Stimulated activated effector memory CD8-positive, alpha-beta T cell treated with anti-CD3 and anti-CD28 coated beads, Interleukin-12 subunit alpha, Interleukin-12 subunit beta, amount 100 ng/mL, for 72 hours (primary cell): ENCODE results near the gene TPRN.

ENCODE experiments used
- ATAC-seq: fragments of 150-1000 bp; cut with Tn5 transposase; 2 replicates; pipeline ENCODE4 v1.10.0; 2021
- DNase-seq, 2 donors: peaks; one replicate each; pipeline ENCODE4 v3.0.0; 2021 to 2022; ENCODE audit warnings: low spot score in 2 of 2
- H3K27ac Mint-ChIP-seq: one replicate; pipeline ENCODE4 v1.8.0; 2022; ENCODE audit warnings: mild to moderate bottlenecking, mixed read lengths
- H3K36me3 Mint-ChIP-seq: one replicate; pipeline ENCODE4 v1.8.0; 2022; ENCODE audit warnings: mild to moderate bottlenecking, mixed read lengths
- H3K4me1 Mint-ChIP-seq: one replicate; pipeline ENCODE4 v1.8.0; 2022; ENCODE audit warnings: mixed read lengths
- H3K4me3 Mint-ChIP-seq: one replicate; pipeline ENCODE4 v1.8.0; 2022; ENCODE audit warnings: mild to moderate bottlenecking, mixed read lengths
- H3K9me3 Mint-ChIP-seq: one replicate; pipeline ENCODE4 v1.8.0; 2022; ENCODE audit warnings: mixed read lengths

The TPRN gene

GRCh38 chr9:137221506-137222111 lies 21.1 kb upstream of the TPRN start:
- Mint-ChIP-seq H3K36me3 (peaks cover 7% of the 10 kb centered on the region), H3K4me3 (no peak overlapping the region), H3K9me3 (no peaks in the 10 kb centered on the region), H3K4me1 (peaks cover 9% of the 10 kb centered on the region), H3K27ac (no peak overlapping the region)
- no peak for DNase-seq
- no peak for ATAC-seq

DNA sequence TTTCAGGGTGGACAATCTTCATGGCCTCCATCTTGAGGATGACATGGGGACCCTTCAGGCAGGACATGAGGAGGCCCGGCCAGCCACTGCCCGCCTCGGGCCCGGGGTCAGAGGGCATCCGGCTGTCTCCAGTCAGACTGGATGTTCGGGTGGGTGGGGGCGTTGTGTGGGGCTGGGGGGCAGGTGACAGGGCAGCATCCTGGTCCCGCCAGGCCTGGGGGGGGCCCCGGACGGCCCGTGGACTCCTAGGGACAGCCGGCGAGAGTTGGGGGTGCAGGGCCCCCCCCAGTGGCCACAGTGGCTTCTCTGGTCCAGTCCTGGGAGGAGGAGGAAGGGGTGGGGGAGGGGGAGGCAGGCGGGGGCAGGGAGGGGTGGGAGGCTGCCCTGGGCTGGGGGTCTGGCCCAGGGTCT lies 20.6 kb upstream of the TPRN start:
- Mint-ChIP-seq H3K9me3 (no peaks in the 10 kb centered on the region), H3K4me3 (peak overlapping the region; percentile 38), H3K36me3 (peaks cover 7% of the 10 kb centered on the region), H3K4me1 (peaks cover 9% of the 10 kb centered on the region), H3K27ac (no peak overlapping the region)
- ATAC-seq (no peak), DNase-seq (no peak)

DNA sequence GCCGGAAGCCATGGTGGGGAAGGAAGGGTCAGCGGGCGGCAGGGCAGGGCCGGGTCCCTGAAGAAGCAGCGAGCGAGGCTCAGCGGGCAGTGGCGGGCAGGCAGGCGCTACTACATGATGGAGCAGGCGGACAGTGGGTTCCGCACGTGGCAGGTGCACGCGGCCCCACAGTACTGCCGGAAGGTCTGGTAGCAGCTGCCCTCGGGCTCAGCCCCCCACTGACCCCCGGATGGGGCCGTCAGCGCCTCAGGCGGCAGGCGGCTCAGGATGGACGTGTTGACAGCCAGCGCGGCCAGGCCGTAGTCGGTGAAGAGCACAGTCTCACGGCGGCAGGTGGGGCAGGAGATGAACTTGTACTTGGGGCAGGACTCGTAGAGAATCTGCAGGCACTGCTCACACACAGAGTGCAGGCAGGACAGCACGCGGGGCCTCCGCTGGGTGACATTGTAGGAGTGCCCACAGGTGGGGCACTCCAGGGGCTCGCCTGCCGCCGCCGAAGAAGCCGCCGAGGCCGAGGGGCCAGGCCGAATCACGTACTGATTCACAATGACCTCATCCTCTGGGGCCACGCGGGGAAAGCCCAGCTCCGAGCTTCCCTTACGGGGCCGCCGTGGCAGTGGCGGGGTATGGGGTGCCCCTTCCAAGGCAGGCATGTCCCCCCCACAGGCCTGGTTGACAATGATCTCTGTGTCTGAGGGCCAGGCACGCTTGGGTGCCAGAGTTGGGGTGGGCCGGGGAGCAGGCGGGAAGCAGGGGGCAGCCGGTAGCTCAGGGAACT lies 20.0 kb upstream of the TPRN start:
- peak overlapping the region; percentile 38 for H3K4me3 Mint-ChIP-seq
- H3K27ac Mint-ChIP-seq: no peak overlapping the region
- no peaks in the 10 kb centered on the region for H3K9me3 Mint-ChIP-seq
- peaks cover 9% of the 10 kb centered on the region for H3K4me1 Mint-ChIP-seq
- DNase-seq (no peak), ATAC-seq (no peak)
- H3K36me3 Mint-ChIP-seq: peaks cover 7% of the 10 kb centered on the region

DNA sequence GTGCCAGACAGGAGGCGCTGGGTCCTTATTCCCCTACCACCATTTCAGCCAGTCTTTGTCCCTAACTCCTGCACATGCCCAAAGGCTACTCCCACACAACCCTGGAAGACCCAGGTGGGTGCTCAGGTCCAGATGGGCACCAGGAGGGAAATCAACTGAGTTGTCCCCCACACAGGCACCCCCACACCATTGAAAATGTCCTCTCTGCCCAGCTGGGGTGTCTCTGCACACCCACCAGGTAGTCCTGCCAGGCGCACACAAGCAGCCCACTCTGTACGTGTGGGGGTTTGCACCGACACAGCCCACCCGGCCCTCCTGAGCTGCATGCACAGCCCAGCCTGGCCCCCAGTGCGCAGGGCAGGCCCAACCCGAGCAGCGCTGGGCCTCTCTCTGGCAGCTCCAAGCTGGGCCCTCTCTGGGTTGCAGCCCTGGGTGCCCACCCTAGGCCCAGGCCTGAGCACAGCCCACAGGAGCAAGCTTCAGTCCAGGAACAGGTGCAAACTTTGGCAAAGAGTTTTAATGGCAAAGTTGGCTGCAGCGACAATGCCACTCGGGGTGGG lies 19.3 kb upstream of the TPRN start:
- peaks cover 9% of the 10 kb centered on the region for H3K36me3 Mint-ChIP-seq
- H3K27ac Mint-ChIP-seq: no peak overlapping the region
- H3K4me3 Mint-ChIP-seq: peak overlapping the region; percentile 38
- no peaks in the 10 kb centered on the region for H3K9me3 Mint-ChIP-seq
- ATAC-seq (no peak), DNase-seq (no peak)
- peaks cover 9% of the 10 kb centered on the region for H3K4me1 Mint-ChIP-seq

DNA sequence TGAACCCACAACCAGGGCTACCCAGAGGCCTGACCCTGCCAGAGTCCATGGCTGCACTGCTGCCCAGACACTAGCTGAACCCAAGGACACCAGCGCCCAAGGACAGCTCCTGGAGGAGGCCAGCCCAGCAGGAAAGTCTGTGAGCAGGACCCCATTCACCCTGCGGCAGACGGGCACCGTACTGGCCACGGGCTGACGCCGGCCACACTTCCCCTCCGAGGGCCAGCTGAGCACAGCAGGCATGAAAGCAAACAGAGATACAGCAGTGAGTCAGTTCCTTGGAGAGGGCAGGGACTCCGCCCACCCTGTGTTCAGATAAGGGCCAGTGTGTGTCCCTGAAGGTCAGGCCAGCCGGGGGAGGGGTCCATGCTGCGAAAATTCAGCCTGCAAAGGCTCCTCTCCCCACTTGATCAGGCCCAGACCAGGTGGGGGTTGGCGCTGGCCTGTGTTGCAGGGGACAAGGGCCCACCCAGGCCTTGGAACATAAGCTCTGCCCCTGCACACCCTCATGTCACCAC lies 18.3 kb upstream of the TPRN start:
- ATAC-seq (no peak), DNase-seq (no peak)
- Mint-ChIP-seq H3K36me3 (peaks cover 12% of the 10 kb centered on the region), H3K9me3 (no peaks in the 10 kb centered on the region), H3K4me3 (no peak overlapping the region), H3K27ac (no peak overlapping the region), H3K4me1 (peaks cover 9% of the 10 kb centered on the region)

GRCh38 chr9:137218212-137218753 lies 17.7 kb upstream of the TPRN start:
- Mint-ChIP-seq H3K4me3 (no peak overlapping the region), H3K4me1 (peaks cover 9% of the 10 kb centered on the region), H3K36me3 (peaks cover 8% of the 10 kb centered on the region), H3K27ac (no peak overlapping the region), H3K9me3 (no peaks in the 10 kb centered on the region)
- ATAC-seq (no peak), DNase-seq (no peak)

DNA sequence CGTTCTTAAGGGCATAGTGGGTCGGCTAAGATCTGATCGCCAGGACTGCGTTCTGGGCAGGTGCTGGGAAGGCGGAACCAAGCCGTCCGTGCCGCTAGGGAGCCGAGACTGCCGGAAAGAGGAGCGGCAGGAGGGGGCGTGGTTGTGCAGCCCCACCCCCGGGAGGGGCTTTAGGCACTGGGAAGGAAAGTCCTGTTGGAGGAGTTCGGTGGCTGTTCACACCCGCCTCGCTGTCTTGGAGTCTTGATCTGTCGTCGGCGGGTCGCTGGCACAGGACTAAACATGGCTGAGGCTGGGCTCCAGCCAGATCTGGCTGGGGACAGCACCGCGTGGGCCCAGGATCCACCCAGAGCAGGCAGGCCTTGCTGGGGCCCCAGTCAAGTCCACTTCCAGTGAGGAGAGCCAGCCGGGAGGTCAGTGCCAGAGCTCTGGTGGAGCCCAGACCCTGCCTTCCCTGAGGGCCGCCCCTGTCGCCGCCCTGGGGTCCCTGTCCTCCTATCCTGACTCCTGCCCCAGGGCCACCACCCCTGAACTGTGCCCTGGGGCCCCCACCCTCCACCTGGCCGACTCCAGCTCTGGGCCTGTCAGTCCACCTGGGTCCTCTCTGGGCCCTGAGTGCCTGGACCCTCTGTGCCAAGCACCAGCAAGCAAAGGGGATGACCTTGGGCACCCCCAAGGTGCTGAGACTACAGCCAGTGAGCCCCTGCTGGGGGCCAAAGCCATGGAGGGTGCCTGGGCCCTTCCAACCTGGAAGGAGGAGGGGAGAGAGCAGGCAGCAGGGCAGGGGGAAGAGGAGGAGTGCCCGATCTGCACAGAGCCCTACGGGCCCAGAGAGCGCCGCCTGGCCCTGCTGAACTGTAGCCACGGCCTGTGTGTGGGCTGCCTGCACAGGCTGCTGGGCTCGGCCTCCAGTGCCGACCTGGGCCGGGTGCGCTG lies 17.0 kb upstream of the TPRN start:
- Mint-ChIP-seq H3K27ac (no peak overlapping the region), H3K4me3 (no peak overlapping the region), H3K36me3 (peaks cover 6% of the 10 kb centered on the region), H3K4me1 (peaks cover 4% of the 10 kb centered on the region), H3K9me3 (no peaks in the 10 kb centered on the region)
- ATAC-seq (no peak), DNase-seq (no peak)

GRCh38 chr9:137216188-137216965 lies 15.8 kb upstream of the TPRN start:
- DNase-seq (no peak), ATAC-seq (no peak)
- H3K27ac Mint-ChIP-seq: no peak overlapping the region
- H3K4me3 Mint-ChIP-seq: no peak overlapping the region
- peaks cover 6% of the 10 kb centered on the region for H3K36me3 Mint-ChIP-seq
- no peaks in the 10 kb centered on the region for H3K9me3 Mint-ChIP-seq
- peaks cover 4% of the 10 kb centered on the region for H3K4me1 Mint-ChIP-seq

GRCh38 chr9:137215196-137215986 lies 14.8 kb upstream of the TPRN start:
- H3K36me3 Mint-ChIP-seq: peaks cover 14% of the 10 kb centered on the region
- ATAC-seq (no peak), DNase-seq (no peak)
- H3K27ac Mint-ChIP-seq: no peak overlapping the region
- H3K4me3 Mint-ChIP-seq: no peak overlapping the region
- peaks cover 4% of the 10 kb centered on the region for H3K4me1 Mint-ChIP-seq
- no peaks in the 10 kb centered on the region for H3K9me3 Mint-ChIP-seq

DNA sequence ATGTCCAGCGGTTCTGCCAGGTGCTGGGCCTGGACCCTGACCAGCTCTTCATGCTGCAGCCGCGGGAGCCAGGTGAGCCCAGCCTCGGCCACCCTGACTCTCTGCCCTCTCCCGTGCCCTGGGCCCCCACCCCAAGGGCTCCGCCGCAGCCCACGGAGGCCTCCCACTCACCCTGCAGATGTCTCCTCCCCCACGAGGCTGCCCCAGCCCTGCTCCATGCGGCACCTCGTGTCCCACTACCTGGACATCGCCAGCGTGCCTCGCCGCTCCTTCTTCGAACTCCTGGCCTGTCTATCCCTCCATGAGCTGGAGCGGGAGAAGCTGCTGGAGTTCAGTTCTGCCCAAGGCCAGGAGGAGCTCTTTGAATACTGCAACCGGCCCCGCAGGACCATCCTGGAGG lies 14.1 kb upstream of the TPRN start:
- Mint-ChIP-seq H3K27ac (no peak overlapping the region), H3K36me3 (peaks cover 22% of the 10 kb centered on the region), H3K9me3 (no peaks in the 10 kb centered on the region), H3K4me1 (no peaks in the 10 kb centered on the region), H3K4me3 (no peak overlapping the region)
- ATAC-seq (no peak), DNase-seq (no peak)

DNA sequence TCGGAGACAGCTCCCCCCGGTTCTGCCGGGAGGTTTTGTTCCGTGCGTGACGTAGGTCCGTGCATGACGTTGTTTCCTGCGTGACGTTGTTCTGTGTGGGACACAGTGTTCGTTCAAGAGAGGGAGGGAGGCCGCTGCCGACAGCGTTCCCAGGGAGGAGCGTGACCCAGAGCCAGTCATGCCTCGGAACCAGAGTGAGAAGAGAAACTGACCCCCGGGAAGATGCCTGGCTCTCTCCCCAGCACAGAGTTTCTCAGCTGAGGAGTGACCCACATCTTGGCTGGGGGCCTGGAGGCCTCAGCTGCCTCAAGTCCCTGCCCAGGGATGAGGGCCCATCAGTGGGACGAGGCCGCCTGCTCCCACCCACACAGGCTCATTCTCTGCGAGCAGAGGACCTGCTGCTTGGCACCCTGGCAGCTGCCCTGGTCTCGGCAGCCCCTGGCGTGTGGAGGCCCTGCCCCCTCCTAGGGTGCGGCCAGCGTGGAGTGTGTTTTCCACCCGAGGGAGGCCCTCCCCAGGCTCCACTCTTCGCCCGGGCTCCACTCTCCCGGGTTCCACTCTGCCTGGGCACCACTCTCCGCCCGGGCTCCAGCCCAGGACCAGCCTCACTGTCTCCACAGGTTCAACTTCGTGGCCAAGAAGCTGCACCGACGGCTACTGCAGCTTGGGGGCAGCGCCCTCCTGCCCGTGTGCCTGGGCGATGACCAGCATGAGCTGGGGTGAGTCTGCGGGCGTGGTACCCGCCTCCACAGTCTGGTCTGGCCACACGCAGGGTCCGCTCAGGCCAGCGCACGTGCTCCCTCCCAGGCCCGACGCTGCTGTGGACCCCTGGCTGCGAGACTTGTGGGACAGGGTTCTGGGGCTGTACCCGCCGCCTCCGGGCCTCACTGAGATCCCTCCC lies 12.9 kb upstream of the TPRN start:
- H3K9me3 Mint-ChIP-seq: no peaks in the 10 kb centered on the region
- no peak overlapping the region for H3K27ac Mint-ChIP-seq
- DNase-seq: no peak
- H3K36me3 Mint-ChIP-seq: peaks cover 32% of the 10 kb centered on the region
- no peak overlapping the region for H3K4me3 Mint-ChIP-seq
- H3K4me1 Mint-ChIP-seq: no peaks in the 10 kb centered on the region
- no peak for ATAC-seq

DNA sequence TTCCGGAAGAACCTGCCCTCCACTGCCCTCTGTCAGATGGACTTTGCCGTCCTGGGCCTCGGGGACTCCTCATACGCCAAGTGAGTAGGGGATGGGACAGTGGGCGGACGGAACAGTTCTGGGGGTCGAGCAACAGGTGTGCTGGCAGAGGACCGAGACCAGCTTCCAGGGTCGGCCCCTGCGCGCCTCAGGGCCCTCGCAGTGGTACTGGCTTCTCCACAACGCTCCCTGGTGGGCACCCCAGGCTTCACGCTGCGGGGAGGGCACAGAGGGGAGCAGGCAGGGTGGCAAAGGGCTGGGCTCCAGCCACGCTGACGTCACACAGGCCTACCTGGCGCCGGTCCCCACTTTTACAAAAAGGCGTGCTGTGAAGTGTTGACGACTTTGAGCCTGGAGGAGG lies 12.0 kb upstream of the TPRN start:
- Mint-ChIP-seq H3K4me1 (peaks cover 2% of the 10 kb centered on the region), H3K27ac (no peak overlapping the region), H3K4me3 (no peak overlapping the region), H3K9me3 (no peaks in the 10 kb centered on the region), H3K36me3 (peaks cover 41% of the 10 kb centered on the region)
- ATAC-seq: no peak
- DNase-seq: no peak

DNA sequence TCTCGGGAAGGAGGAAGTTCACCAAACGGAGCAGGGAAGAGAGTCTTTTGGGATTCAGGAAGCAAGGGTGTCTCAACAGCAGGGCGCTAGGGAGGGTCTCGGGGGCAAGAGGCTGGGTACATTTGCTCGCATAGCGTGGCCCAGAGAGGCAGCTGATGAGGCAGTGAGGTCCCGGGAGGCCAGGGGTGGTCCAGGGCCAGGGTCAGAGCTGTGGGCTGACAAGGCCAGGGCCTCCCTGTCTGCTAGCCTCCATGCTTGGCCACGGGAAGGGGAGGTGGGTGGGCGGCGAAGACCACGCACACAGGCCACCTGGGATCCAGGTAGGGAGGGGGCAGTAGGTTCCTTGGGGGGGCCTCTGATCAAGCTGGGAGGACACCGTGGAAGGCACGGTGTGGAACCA lies 11.0 kb upstream of the TPRN start:
- Mint-ChIP-seq H3K4me3 (no peak overlapping the region), H3K4me1 (peaks cover 12% of the 10 kb centered on the region), H3K36me3 (peaks cover 48% of the 10 kb centered on the region), H3K27ac (no peak overlapping the region), H3K9me3 (no peaks in the 10 kb centered on the region)
- ATAC-seq (no peak), DNase-seq (no peak)
